ENCODE measurements around the gene RASGRF2.
A peak's percentile ranks its signal among the peaks of the same experiment; 100 is the strongest.
"Not testable (repeated sequence)": the region's sequence is repeated elsewhere in the genome, so short reads cannot be mapped to it uniquely, and the experiment has no call there.

RASGRF2 gene

GRCh38 chr5:81265101-81265500, 304.9 kb downstream of the RASGRF2 start:
- no peak overlapping the region for H3K4me3 ChIP-seq (replicated peaks in 1 of 2; ENCODE audit: low read depth in 2 of 2, low read length in 2 of 2)
- TF ChIP-seq CTCF (IDR thresholded peaks at IDR 0.05; ENCODE audit: low read depth, low read length) = no peak
- peak; percentile 31 to 76 for DNase-seq (ENCODE audit: low read depth in 2 of 2)

- peak; percentile 83 to 90 for DNase-seq (ENCODE audit: low read depth in 2 of 2)
- TF ChIP-seq CTCF (IDR thresholded peaks at IDR 0.05; ENCODE audit: low read depth, low read length) = no peak
Observed at GRCh38 chr5:81268521-81269196, 308.5 kb downstream of the RASGRF2 start.

GRCh38 chr5:81269751-81270393, 309.7 kb downstream of the RASGRF2 start:
- no peak overlapping the region for H3K4me3 ChIP-seq (replicated peaks in 1 of 2; ENCODE audit: low read depth in 2 of 2, low read length in 2 of 2)
- DNase-seq (ENCODE audit: low read depth in 2 of 2) = peak in 1 of 2 donors; percentile 37
- no peak for TF ChIP-seq CTCF (IDR thresholded peaks at IDR 0.05; ENCODE audit: low read depth, low read length)

More at GRCh38 chr5:81268521-81269196, 308.5 kb downstream of the RASGRF2 start:
- H3K4me3 ChIP-seq (replicated peaks in 1 of 2; ENCODE audit: low read depth in 2 of 2, low read length in 2 of 2) = no peak overlapping the region

- not testable (repeated sequence) for DNase-seq (ENCODE audit: low read depth in 2 of 2); H3K4me3 ChIP-seq (replicated peaks in 1 of 2; ENCODE audit: low read depth in 2 of 2, low read length in 2 of 2)
Observed at GRCh38 chr5:81270394-81271027, 310.3 kb downstream of the RASGRF2 start.

Measured in cardiac fibroblast (primary cell).